Anterior cingulate cortex (tissue), 58 donors: ENCODE measurements around the gene MRPL1.
"Not testable (repeated sequence)": the region's sequence is repeated elsewhere in the genome, so short reads cannot be mapped to it uniquely, and the experiment has no call there.

Experiments used
- DNase-seq, 58 donors: peaks; one replicate each; lab custom pipeline; 2025; lab: John Stamatoyannopoulos, UW

Gene MRPL1

DNA sequence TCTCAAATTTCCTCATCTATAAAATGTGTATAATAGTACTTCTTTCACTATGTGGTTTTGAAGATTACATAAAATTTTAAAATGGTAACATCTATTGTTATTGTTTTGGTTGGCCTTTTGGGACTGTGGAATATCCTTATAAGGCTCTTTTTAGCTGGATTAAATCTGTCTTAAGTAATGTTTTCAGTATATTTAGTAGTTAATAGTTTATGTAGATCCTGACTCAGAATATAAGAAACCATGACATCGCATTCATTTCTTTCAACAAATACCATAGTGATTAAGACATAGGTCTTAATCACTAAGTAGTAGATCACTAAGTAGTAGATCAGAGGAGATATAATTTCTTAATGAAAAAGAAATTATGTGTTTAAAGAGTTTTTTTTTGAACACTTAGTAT, 48.5 kb downstream of the MRPL1 start:
- DNase-seq = no peak

DNA sequence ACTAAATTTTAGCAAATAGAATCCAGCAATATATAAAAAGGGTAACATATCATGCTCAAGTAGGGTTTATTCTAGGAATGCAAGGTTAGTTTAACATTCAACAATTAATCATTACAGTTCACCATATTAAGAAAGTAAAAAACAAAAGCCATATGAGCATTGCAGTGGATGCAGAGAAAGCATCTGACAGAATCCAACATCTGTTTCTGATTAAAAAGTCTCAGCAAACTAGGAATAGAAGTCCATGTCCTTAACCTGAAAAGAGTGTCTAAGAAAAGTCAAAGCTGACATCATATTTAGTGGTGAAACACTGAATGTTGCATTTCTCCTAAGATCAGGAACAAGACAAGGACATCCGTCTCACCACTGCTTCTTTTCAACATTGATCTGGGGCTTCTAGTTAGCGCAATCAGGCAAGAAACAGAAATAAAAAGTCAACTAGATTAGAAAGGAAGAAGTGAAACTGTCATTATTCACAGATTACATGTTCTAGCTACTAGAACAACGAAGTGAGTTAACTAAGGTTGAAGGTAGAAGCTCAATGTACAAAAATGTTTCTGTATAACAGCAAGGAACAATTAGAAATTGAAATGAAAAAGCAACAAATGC, 49.3 kb downstream of the MRPL1 start:
- DNase-seq = no peak

DNA sequence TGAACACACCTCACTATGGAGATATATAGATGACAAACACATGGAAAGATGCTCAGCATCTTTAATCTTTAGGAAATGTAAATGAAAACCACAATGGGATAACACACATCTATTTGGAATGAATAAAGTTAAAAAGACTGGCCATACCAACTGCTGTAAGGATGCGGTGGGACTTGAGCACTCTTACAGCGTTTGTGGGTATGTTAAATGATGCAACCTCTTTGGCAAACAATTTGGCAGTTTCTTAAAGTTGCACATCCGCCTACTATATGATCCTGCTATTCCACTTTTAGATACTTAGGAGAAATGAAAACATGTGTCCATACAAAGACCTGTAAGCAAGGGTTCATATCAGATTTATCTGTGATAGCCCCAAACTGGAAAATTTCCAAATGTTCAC, 50.7 kb downstream of the MRPL1 start:
- no peak for DNase-seq

DNA sequence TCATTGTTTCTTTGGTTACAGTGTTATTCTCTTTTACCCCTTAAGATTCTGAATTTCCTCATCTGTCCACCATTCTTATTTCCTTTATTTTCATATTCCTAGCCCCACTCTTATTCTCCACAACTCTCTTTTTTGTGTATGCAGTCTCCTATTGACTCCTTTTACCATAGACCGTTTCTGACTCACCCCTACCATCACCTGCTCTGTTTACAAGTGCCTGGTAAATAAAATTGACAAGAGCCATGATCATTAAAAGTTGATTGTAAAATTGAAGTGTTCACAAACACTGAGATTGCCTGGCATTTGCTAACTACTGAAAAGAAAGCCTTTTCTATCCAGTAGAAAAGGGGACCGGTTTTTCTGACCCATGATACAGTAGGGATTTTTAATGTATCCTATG, 54.4 kb downstream of the MRPL1 start:
- DNase-seq = no peak

DNA sequence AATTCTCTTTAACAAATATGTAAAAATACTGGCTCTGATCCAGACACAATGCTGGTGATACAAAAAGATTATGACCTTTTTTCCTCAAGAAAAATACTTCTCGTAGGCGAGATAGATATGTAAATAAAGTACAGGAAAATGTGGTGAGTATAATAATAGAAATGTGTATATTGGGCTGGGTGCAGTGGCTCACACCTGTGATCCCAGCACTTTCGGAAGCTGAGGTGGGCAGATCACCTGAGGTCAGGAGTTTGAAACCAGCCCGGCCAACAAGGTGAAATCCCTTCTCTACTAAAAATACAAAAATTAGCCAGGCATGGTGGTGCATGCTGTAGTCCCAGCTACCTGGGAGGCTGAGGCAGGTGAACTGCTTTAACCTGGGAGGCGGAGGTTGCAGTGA, 55.0 kb downstream of the MRPL1 start:
- DNase-seq = no peak

DNA sequence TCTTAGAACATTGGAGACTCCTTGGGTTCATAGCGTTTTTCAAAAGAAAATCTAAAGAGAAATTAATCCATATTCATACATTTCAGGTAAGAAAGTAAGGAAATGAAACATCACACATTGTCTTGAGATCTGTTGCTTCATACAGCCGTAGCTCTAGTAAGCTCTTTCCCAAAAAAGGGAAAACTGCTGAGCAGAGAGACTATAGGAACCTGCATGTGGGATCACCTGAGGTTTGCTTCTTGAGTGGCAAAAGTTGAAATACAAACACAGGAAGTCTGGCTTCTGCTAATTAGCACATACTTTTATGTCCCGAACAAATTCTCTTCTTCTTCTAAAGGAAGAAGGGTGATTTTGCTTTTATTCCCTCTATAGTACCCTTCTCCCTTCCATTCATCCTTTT, 57.7 kb downstream of the MRPL1 start:
- DNase-seq = no peak

DNA sequence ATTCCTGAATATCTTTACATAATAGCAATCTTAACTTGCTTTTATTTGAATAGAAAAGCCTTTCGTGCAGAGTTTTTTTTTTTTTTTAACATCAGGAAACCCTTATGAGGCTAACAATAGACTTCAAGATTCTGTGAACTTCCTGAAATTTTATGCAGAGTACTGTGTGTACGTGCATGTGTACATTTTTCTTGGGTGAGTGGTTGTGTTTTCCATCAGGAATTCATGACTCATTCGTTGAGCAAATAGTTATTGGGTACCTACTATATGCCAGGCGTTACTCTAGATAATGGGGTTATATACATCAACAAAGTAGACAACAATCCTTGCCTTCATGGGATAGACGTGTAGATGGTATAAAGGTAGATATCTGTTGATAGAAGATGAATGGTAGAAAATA, 59.1 kb downstream of the MRPL1 start:
- no peak for DNase-seq

DNA sequence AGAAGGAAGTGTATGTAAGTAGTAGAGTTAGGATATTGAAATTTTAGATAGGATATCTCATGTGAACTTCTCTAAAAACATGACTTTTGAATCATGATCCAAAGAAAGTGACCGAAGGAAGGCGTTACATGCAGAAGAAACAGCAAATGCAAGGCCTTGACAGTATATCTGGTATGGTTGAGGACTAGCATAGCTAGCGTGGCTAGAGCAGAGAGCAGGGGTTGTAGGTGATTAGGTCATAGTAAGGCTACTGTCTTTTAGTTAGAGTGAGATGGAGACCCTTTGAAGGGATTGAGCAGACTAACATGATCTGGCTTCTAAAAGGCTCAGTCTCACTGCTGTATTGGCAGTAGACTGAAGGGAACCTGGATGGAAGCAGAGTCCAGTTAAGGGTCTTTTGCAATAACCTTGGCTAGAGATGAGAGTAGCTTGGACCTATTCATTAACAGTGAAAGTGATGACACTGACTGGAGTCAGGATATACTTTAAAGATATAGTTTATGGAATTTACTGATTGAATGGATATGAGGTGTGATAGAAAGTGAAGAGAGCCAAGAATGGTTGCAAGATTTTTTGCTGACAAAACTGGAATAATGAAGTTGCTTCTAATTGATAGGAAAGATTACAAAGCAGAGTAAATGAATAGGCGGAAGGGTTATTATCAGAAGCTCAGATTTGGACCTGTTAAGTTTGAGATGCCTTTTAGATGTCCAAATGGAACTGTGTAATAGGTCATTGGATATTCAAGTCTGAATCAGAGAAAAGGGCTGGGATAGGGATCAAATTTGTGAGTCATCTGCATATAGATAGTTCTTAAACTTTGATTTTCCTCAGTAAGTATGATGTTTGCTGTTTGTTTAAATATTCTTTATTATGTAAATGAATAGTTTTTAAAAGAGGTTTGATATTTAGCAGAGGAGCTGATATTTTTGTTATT, 59.8 kb downstream of the MRPL1 start:
- DNase-seq = no peak

DNA sequence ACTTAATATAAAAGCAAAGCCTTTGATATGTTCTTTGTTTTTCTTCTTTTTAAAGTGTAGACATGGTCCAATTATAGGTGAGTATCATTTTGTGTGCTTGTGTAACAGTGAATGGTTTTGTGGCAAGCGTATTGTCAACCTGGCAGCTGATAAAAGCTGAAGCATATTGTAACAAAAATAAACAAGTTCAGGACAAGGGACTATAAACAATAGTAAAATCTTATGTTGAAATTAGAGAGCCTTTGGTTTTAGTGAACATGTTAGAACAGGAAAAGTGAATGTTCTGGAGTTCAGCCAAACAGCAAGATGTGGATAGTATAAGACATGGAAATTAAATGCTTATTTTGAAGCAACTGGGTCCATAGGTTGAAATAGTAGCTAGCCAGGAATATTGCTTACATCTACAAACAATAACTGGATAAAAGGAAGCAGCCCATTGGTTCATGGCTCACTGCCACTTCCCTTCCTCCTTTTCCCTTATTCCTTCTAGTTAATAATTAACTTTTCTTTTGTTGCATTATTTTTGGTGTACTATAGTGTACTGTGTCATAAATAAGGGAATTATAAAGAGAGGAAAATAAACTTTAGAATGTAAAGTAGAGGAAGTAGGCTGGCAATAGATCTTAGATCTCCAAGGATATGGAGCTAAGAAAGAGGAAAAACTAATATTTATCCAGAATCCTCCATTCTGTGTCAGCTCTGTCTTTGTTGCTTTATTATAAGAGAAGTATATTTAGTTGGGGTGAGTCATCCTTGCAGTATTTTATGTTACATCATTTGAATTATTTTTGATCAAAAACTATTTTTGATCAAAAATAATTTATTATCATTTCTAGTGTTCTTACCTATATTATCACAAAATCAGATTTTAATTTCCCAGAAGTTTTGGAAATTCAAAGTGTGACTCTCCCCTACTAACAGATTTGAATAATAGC, 65.6 kb downstream of the MRPL1 start:
- no peak for DNase-seq

DNA sequence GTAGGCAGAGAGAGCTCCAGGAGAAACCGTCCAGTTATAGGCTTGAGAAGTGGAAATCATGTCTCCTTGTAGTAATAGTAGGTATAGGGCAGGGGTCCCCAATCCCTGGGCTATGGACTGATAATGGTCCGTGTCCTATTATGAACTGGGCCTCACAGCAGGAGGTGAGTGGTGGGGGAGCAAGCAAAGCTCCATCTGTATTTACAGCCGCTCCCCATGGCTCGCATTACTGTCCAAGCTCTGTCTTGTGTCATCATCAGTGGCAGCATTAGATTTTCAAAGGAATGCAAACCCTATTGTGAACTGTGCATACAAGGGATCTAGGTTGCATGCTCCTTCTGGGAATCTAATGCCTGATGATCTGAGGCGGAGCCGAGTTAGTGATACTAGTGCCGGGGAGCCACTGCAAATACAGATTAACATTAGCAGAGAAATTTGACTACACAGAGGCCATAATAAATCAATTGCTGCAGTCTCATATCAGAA, 67.6 kb downstream of the MRPL1 start:
- DNase-seq = no peak

DNA sequence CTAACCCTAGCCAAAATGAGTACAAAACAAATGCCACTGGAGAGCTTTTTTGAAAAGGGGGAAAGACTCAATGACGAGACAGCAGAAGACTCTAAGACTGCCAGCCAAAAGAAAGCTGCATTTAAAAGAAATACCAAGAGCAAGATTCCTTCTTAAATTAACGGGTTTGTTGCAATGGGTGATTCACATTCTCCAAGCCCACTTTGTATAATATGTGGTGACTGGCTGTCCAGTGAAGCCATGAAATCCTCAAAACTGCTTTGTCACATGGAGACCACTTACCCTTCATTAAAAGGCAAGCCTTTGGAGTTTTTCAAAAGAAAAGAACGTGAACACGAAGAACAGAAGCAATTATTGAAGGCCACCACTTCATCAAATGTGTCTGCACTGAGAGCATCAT, 68.2 kb downstream of the MRPL1 start:
- no peak for DNase-seq

DNA sequence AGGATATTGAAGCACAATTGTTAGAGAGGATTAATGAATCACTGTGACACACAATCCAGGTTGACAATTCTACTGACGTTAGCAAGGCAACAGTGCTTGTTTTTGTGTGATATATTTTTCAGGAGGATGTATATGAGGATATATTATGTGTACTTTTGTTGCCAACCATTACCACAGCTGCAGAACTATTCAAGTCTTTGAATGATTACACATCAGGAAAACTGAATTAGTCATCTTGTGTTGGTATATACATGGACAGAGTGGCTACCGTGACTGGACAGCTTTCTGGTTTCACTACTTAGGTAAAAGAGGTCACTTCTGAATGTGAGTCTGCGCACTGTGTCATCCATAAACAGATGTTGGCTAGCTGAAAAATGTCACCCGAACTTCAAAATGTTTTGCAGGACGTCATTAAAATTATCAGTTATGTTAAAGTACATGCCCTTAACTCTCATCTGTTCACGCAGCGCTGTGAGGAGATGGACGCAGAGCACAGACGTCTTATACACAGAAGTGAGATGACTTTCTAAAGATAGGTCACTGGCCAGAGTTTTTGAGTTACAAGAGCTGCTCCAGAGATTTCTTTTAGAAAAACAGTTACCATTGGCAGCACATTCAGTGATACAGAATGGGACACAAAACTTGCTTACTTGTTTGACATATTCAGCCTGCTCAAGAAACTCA, 69.0 kb downstream of the MRPL1 start:
- no peak for DNase-seq

DNA sequence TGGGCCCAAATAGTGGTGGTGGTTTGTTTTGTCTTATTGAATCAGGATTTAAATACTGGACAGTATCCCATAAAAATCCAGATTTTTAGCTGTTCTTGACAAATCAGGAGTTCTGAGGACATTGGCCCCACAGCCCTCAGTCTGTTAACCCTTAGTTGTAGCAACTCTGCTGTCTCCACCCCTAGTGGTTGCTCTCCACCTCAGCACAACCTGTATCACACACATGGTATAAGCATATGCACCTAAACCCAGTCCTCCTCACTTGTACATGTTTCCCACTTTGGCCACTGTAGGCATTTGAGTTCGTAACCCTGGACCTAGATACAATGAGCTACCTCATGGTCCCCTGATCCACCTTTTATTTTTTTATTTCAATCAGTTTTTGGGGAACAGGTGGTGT, 75.9 kb downstream of the MRPL1 start:
- no peak for DNase-seq

DNA sequence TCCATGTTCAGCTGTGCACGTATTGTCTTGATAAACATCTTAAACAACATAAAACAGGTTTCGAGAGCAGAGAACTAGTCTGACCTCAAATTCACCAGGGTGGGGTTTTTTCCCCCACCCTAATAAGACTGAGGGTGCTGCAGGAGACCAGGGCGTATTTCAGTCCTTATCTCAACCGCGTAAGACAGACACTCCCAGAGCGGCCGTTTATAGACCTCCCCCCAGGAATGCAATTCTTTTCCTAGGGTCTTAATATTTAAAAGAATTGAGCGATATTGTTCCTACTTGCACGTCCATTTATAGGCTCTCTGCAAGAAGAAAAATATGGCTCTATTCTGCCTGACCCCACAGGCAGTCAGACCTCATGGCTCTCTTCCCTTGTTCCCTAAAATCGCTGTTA, 83.3 kb downstream of the MRPL1 start:
- not testable (repeated sequence) for DNase-seq

DNA sequence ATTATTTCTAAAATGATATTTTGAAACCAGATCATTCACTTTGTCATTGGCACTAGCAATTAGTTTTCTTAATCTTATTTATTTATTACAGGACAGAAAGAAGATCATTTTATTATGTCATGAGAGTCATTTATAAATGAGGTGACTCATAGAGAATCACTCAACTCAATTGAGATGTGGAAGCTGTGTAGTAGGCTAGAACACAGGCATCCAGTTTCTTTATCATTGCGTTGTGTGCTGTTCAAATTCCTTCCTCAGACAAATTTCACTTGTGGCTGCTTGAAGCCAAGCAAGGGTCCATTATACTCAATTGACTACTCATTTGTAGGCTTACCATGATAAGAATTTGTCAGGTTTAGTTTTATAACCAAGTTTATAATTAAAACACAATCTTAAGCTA, 87.6 kb downstream of the MRPL1 start:
- no peak for DNase-seq

DNA sequence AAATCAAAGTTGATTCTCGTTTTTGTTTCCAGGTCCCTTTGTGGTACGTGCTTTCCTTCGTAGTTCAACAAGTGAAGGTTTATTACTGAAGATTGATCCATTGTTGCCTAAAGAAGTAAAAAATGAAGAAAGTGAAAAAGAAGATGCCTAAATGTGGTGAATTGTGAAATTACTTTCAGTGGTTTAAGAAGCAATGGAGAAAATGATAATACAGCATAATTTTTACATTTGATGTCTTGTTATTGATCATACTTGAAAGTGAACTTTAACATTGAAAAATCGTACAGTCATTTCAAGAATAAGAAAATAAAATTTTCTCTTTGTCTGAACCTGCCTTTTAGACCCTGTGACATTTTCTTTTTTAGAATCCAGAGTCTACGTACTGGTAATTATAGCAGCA, 89.8 kb downstream of the MRPL1 start:
- DNase-seq = no peak

DNA sequence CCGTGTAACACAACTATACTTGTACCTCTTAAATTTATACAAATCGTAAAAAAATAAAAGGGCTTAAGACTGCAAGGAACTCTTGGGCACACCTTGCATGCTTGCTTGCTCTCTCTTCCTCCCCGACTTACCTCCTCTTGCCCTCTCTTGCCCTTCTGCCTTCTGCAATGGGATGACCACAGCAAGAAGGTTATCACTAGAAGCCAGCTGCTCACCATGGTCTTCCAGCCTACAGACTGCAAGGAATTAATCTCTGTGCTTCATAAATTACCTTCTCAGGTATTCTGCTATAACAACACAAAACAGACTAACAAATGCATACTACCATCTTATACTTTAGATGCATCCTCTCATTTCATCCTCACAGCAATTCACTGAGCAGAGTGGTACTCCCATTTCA, 92.1 kb downstream of the MRPL1 start:
- no peak for DNase-seq

DNA sequence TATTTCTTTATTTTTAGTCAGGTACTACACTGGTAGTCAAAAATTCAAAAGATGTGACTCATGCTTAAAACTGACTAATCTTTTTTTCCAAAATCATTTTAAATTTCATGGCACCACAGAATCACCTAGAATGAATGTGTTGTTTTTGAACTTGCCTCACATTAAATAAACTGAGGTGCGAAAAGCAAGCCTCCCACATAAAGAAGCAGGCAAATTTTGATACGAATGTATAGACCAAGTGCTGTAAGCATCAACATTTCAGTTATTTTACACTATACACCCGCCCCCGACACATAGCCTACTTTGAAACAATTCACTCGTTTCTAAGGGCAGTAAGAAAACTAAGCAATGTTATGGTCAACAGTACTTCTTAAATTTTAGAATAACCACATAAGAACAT, 94.3 kb downstream of the MRPL1 start:
- DNase-seq = no peak

DNA sequence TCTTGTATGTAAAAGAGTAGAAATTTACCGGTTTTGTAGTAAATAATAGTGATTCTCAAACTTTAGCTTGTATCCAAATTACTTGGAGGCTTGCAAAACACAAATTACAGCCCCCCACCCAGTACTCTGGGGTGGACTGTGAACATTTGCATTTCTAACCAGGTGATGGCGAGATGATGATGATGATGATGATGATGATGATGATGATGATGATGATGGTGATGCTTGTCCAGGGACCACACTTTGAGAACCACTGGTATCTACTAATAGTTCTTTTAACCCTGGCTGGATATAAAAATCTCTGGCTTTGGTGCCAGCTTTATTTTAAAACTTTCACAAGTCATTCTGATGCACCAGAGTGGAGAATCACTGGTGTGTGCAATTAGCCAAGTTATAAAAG, 96.3 kb downstream of the MRPL1 start:
- DNase-seq = no peak
